SIG-M5 treated with dmso at 0.1 percent for 504 hours (cell line): ENCODE measurements around the gene GALNT13.
"Not testable (repeated sequence)": the region's sequence is repeated elsewhere in the genome, so short reads cannot be mapped to it uniquely, and the experiment has no call there.

ENCODE experiments used
- DNase-seq: peaks from one replicate; lab custom pipeline; 2025; ENCODE audit not compliant: unreplicated experiment; lab: John Stamatoyannopoulos, UW

Gene GALNT13

GRCh38 chr2:154459286-154459685 lies 587.6 kb downstream of the GALNT13 start:
- no peak for DNase-seq

DNA sequence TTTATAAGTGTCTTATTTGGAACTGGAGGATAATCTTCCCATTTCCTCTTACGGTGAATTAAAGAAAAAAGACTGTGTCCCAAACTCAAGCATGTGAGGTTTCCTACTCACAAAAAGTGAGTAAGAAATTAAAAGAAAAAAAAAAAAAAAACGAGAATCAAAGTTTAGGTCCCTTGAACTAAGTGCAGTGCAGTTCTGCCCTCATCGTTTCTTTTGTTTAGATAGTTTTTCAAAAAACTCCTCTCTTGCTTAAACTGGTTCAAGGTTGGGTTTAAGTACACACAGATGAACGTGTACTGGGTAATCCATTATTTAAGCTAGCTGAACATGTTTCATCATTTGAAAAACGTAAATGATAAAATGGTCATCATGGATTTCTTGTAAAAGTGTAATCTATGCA lies 590.9 kb downstream of the GALNT13 start:
- no peak for DNase-seq

GRCh38 chr2:154466226-154466625 lies 594.5 kb downstream of the GALNT13 start:
- DNase-seq, result no peak

DNA sequence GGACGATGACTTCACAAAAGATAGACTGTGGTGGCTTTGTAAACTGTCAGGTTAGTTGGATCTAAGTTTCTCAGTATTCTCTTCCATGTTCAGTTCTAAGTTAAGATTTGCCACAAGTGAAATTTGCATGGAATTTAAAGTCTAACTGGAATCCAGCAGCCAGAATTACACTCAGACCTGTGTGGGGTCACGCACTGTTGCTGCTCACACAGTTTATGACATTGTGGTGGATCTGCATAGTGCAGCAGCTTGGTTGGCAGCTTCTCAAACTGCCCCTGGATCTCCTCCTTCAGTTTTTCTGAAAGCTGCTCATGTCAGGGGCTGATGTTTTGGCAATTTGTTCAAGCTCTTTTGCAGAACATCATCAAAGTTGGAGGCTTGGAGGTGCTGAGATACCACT lies 598.7 kb downstream of the GALNT13 start:
- no peak for DNase-seq

- not testable (repeated sequence) for DNase-seq
These were observed 599.8 kb downstream of the GALNT13 start for GRCh38 chr2:154471492-154471891.

- DNase-seq, result no peak
These were observed 605.6 kb downstream of the GALNT13 start for GRCh38 chr2:154477319-154477718.

- no peak for DNase-seq
These were observed 608.8 kb downstream of the GALNT13 start for GRCh38 chr2:154480521-154480920.

GRCh38 chr2:154481336-154481735 lies 609.6 kb downstream of the GALNT13 start:
- no peak for DNase-seq

DNA sequence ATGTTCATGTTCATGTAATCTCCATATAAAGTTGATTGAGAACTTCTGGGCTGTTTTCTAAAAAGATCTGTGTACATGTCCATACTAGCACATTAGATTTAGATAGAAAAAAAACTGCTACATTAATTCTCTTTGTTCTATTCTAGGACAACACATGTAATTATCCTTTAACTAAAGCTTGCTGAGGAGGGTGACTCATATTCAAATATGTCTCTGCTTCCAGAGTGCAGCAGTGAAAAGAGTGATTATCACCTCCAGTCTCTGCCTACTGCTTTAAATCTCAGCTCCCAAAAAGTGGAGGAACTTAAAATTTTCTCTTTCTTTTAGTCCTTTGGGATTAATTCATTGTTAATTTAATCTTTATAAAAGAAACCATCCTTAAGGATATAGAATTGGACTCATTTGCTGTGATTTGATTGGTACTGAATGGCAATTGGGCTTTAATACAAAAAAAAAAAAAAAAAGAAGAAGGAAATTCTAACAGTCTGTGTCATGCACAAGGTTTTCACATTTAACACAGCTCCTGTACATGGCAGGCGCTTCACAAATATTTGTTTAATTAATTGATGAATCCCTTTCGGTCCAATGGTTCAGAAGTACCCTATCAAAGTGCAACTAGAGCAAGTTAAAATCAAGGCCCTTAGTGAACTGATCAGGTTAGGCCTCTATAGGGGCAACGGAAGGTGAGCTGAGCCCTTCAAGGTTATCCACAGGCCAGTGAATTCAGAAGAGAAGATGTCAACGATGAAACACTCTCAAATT lies 612.8 kb downstream of the GALNT13 start:
- DNase-seq, result no peak

GRCh38 chr2:154488801-154489200 lies 617.1 kb downstream of the GALNT13 start:
- DNase-seq, result no peak

DNA sequence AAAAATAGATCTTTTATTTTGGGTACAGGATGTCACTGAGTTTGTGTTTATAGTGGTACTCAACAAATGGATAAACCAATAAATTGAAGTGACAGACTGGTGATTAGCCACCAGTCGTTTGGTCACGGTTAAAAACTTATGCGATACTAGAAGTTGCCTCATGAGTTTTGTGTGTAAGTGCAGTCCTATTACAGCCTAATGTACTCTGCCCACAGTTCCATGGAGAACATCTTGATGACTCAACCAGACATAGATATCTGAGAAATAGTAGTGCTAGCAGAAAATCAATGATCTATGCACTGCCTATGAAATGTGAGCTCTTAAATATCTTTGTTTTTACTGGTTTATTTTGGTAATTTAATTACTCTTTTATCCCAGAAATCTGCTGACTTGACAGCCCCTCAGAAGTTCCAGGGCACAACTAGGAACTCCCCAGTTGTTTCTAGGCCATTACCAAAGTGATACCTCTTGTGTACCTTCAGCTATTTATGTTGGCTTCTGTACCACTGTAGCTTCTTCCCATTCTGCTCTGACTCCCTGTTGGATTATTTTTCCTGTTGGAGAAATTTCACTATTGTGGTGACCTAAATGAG lies 617.6 kb downstream of the GALNT13 start:
- DNase-seq, result no peak

- DNase-seq, result no peak
These were observed 618.8 kb downstream of the GALNT13 start for GRCh38 chr2:154490530-154490929.

DNA sequence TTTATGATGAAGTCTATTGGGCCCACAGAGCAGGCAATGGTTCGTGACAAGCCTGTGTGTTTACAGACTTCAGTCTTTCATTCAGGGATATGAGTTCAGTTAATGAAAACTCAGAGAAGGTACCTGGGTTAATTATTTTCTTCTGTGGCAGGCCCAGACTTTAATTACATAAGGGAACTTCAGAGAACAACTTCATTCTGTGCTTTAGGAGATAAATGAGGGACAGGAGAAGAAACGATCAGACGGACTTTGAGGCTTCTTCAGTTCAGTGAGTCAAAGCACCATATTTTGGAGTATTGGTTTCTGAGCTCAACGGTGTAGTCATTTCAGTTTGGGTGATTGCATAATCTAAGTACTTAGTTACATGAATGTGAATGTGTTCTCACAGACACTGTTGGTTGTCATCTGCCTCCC lies 623.7 kb downstream of the GALNT13 start:
- no peak for DNase-seq

DNA sequence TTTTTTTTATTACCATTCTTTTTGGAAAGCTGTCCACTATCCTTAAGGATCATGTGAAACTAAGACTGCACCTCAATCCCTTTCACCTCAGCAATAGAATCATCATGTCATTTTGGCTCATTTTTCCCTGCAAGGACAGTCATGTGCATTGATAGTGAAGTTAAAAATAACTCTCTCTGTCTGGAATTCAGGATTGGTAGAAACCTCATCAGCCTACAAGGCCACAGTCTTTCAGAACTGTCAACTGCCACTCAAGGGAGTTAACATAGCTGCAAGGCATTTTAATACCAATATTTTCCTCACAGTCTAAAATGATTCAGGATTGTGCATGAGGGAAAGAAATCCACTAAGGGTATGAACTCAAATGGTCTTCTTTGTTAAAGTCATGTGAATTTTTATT lies 625.3 kb downstream of the GALNT13 start:
- DNase-seq, result no peak
